Right cardiac atrium (tissue), 5 donors: ENCODE measurements around the gene KRTAP9-9. TPM values are rescaled to one million over a fixed set of nuclear protein-coding genes. Genes with fewer than 3 reads are reported as not detected.
A peak's percentile ranks its signal among the peaks of the same experiment; 100 is the strongest.
"Not testable (repeated sequence)": the region's sequence is repeated elsewhere in the genome, so short reads cannot be mapped to it uniquely, and the experiment has no call there.

ENCODE experiments used
- ATAC-seq, 2 donors: fragments of 200-7000 bp; cut with Tn5 transposase; one replicate each; pipeline versions ENCODE4 v1.8.0 to v1.9.1; 2020; ENCODE audit warnings: moderate library complexity in 2 of 2, mild to moderate bottlenecking in 1 of 2
- DNase-seq, 3 donors: peaks; one replicate each; pipeline ENCODE4 v3.0.0-alpha.2; 2020
- H3K27ac ChIP-seq: one replicate; pipeline ENCODE4 v1.5.1; 2013; ENCODE audit warnings: mild to moderate bottlenecking, low read length, control low read depth, moderate library complexity
- H3K27me3 ChIP-seq: one replicate; pipeline ENCODE4 v1.6.1; 2013; ENCODE audit not compliant: control insufficient read depth, insufficient read depth
- H3K4me1 ChIP-seq: one replicate; pipeline ENCODE4 v1.6.1; 2013; ENCODE audit warnings: low read length; ENCODE audit not compliant: control insufficient read depth, insufficient read depth
- H3K4me3 ChIP-seq: one replicate; pipeline ENCODE4 v1.5.1; 2013; ENCODE audit warnings: low read length, control low read depth
- H3K9me3 ChIP-seq: one replicate; pipeline ENCODE4 v1.6.1; 2013; ENCODE audit warnings: low read length; ENCODE audit not compliant: control insufficient read depth
- WGBS: extraction: QIAGEN DNeasy Blood & Tissue Kit; methylation state at CpG from one replicate; pipeline ENCODE4 v1.1.7; 2013; 5-methylcytosine and 5-hydroxymethylcytosine counted together
- intact Hi-C, 4 donors: fragments of 100-400 bp; cut with DNase I; formaldehyde crosslinking; loops; one replicate each; pipeline versions ENCODE4 v1.11.0 to v1.14.0; 2022 to 2023
- long read RNA-seq, 4 donors: library from polyadenylated mRNA; unstranded; transcript quantifications; one replicate each; pipeline ENCODE4 v2.0.0, GENCODE V29; 2020 to 2021
- polyA plus RNA-seq: library from polyadenylated mRNA; stranded (reverse); fragments of 200-250 nt; gene quantifications from one replicate; pipeline ENCODE4 v1.2.3, GENCODE V29; 2013
- total RNA-seq, 4 donors: library from RNA; stranded (reverse); fragmentation: NEBNext Ultra II Directional; extraction: Animal tissue kit (Norgen Biotek cat#: 25700); gene quantifications; one replicate each; pipeline ENCODE4 v1.2.1, GENCODE V29; 2021
- donor health status: healthy with polysubstance abuse.
- donor health status: DM: no; HTN: yes; CAD: no.
- donor health status: DM: no; HTN: no; CAD: no.
- donor health status: DM: no; HTN: yes; CAD: no; lungs with severe emphysema.
- donor health status: DM: yes; HTN: yes; CAD: no.

The KRTAP9-9 gene
- total RNA-seq (not detected), polyA plus RNA-seq (not detected)
- long read RNA-seq, donor 1 = 0 reads
- long read RNA-seq, donor 2 = 0 reads
- long read RNA-seq, donor 3 = 0 reads
- long read RNA-seq, donor 4 = 0 reads

DNA sequence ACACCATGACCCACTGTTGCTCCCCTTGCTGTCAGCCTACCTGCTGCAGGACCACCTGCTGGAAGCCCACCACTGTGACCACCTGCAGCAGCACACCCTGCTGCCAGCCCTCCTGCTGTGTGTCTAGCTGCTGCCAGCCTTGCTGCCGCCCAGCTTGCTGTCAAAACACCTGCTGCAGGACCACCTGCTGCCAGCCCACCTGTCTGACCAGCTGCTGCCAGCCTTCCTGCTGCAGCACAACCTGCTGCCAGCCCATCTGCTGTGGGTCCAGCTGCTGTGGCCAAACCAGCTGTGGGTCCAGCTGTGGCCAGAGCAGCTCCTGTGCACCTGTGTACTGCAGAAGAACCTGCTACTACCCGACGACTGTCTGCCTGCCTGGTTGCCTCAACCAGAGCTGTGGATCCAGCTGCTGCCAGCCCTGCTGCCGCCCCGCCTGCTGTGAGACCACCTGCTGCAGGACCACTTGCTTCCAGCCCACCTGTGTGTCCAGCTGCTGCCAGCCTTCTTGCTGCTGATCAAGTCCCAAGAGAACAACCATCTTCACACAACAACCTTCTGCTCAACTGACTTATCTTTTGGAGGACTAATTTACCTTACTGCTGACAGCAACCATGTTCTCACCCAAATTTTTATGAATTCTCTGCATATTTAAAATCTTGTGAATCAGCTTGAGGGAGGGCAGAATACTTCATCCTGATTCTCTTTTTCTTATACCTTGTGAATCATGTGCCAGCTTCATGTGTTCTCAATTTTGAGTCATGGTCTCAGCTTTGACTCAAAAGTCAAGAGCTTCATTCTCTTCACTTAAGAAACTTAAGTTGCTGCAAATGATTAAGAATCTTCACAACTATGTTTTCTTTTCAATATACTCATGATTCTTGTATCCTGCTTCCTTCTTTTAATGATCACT is at the start of gene KRTAP9-9:
KRTAP9-9 (plus strand) TSS at position 4 of the 910 bp plus-strand sequence.
- intact Hi-C loops, H3K27ac ChIP-seq, DNase-seq, H3K27me3 ChIP-seq, H3K9me3 ChIP-seq, ATAC-seq, H3K4me1 ChIP-seq, H3K4me3 ChIP-seq: not testable (repeated sequence)
- 64% methylated on average over 5 of the region's 5 CpGs for WGBS

DNA sequence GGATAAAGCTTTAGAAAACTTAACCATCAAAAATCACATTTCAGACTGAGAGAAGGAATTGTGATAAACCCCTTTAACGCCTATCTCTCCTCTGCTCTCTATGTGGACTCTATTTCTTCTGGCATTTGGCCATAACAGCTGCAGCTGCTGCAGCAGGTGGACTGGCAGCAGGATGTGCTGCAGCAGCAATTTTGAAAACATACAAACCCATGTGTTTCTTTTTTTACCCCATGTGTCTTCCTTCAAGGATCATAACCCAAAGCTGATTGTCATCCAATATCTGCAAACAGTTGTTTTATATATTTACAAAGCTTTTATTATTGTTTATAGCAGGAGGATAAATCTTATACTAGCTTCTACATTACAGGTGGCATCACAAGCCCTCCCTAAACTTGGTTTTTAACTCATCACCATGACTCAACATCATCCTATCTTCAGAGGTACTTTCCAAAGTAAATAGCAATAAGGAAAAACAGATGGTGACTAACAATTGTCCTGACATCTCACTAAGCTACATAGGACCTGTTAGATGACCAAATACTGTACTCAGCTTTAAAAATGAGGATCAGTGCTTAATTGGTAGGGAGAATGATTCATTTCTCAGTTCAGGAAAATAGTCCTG is 43.2 kb upstream of the KRTAP9-9 start:
- H3K27ac ChIP-seq = no peak overlapping the region
- DNase-seq (no peak), ATAC-seq (no peak)
- H3K4me3 ChIP-seq = no peak overlapping the region
- 40% methylated on average over 1 of the region's 1 CpG for whole genome bisulfite sequencing
- intact Hi-C loops = no loop called here
- no peaks in the 10 kb centered on the region for H3K4me1 ChIP-seq
- H3K27me3 ChIP-seq = peaks cover 2% of the 10 kb centered on the region
- no peaks in the 10 kb centered on the region for H3K9me3 ChIP-seq

DNA sequence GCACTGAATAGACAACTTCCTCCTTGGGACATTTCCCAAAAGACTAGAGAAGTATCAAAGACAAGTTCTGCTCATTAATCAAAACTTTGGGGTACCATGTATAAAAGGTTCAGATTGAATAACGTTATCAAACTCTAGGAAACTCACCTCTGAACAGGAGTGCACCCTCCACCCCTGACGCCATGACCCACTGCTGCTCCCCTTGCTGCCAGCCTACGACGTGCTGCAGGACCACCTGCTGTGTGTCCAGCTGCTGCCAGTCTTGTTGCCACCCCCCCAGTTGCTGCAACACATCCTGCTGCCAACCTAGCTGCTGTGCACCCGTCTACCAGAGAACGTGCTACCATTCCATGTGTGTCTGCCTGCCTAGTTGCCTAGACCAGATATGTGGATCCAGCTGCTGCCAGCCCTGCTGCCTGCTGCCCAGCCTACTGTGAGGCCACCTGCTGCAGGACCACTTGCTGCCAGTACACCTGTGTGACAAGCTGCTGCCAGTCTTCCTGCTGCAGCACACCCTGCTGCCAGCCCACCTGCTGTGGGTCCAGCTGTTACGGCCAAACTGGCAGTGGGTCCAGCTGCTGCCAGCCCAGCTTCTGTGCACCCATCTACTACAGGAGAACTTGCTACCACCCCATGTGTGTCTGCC is 42.5 kb upstream of the KRTAP9-9 start:
- intact Hi-C loops = no loop called here
- WGBS = 71% methylated on average over 7 of the region's 7 CpGs
- no peaks in the 10 kb centered on the region for H3K4me1 ChIP-seq
- H3K27me3 ChIP-seq = peaks cover 2% of the 10 kb centered on the region
- ATAC-seq = no peak
- H3K27ac ChIP-seq = no peak overlapping the region
- H3K4me3 ChIP-seq = no peak overlapping the region
- peak in 1 of 3 donors; percentile 42 for DNase-seq
- no peaks in the 10 kb centered on the region for H3K9me3 ChIP-seq

DNA sequence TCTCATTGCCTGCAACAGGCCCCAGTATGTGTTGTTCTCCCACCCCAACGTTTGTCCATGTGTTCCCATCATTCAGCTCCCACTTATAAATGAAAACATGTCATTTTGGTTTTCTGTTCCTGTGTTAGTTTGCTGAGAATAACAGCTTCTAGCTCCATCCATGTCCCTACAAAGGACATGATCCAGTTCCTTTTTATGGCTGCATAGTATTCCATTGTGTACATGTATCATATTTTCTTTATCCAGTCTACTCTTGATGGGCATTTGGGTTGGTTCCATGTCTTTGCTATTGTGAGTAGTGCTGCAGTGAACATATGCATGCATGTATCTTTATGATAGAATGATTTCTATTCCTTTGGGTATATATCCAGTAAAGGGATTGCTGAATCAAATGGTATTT is 39.5 kb upstream of the KRTAP9-9 start:
- no peaks in the 10 kb centered on the region for H3K4me1 ChIP-seq
- intact Hi-C loops = no loop called here
- no peak overlapping the region for H3K27ac ChIP-seq
- WGBS = 66% methylated on average over 1 of the region's 1 CpG
- DNase-seq (no peak), ATAC-seq (no peak)
- no peaks in the 10 kb centered on the region for H3K27me3 ChIP-seq
- no peak overlapping the region for H3K4me3 ChIP-seq
- H3K9me3 ChIP-seq = no peaks in the 10 kb centered on the region

DNA sequence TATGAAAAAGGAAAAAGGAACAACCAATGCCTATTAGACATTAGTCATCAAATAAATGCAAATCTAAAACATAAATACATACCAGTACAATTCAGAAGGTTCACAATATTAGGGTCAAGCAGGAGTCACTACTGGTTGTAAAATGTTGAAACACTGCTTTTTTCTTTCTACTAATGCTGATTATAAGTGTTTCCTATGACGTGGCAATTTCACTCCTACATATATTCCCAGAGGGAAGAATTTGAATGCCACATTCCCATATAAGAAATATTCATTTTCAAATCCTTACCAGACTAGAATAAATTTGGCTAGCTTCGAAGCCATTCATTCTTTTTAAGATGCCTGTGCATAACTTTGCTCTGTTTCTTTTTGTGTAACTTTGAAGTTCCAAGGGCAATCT is 31.4 kb upstream of the KRTAP9-9 start:
- 63% methylated on average over 2 of the region's 2 CpGs for WGBS
- Histone ChIP-seq H3K4me1 (no peaks in the 10 kb centered on the region), H3K27me3 (no peaks in the 10 kb centered on the region), H3K4me3 (no peak overlapping the region), H3K27ac (no peak overlapping the region), H3K9me3 (no peaks in the 10 kb centered on the region)
- intact Hi-C loops = no loop called here
- ATAC-seq (no peak), DNase-seq (no peak)

DNA sequence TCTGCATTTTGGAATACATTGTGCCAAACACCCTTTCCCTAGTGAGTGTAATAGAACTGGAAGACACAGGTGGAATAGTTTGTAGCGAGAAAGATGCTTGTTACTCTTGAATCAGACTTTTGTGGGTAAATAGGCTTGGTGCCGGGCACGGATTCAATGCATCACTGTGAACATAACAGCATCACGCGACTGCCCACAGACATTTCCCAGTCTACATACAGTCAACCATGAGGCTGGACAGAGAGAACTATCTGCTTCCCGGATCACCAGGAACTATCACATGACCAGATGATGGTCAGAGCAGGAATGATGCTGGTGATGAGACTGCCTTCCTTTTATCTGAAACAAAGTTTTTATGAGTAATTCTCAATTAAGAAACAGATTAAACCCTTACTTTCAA is 29.1 kb upstream of the KRTAP9-9 start:
- intact Hi-C loops = no loop called here

DNA sequence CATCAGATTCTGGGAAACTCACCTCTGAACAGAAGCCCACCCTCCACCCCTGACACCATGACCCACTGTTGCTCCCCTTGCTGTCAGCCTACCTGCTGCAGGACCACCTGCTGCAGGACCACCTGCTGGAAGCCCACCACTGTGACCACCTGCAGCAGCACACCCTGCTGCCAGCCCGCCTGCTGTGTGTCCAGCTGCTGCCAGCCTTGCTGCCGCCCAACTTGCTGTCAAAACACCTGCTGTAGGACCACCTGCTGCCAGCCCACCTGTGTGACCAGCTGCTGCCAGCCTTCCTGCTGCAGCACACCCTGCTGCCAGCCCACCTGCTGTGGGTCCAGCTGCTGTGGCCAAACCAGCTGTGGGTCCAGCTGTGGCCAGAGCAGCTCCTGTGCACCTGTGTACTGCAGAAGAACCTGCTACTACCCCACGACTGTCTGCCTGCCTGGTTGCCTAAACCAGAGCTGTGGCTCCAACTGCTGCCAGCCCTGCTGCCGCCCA is 28.5 kb upstream of the KRTAP9-9 start, which contains the start of gene KRTAP9-2:
KRTAP9-2 (plus strand) TSS at position 51 of the 498 bp plus-strand sequence; CDS start at position 58, 7 bp downstream.
- H3K9me3 ChIP-seq, H3K27ac ChIP-seq, H3K4me1 ChIP-seq, H3K4me3 ChIP-seq, intact Hi-C loops, DNase-seq, ATAC-seq, H3K27me3 ChIP-seq: not testable (repeated sequence)
- WGBS = 49% methylated on average over 3 of the region's 4 CpGs

More for the DNA sequence above, 29.1 kb upstream of the KRTAP9-9 start:
- Histone ChIP-seq H3K27ac (no peak overlapping the region), H3K9me3 (no peaks in the 10 kb centered on the region), H3K4me1 (no peaks in the 10 kb centered on the region), H3K27me3 (no peaks in the 10 kb centered on the region), H3K4me3 (no peak overlapping the region)
- WGBS = 91% methylated on average over 6 of the region's 6 CpGs
- ATAC-seq (no peak), DNase-seq (no peak)

DNA sequence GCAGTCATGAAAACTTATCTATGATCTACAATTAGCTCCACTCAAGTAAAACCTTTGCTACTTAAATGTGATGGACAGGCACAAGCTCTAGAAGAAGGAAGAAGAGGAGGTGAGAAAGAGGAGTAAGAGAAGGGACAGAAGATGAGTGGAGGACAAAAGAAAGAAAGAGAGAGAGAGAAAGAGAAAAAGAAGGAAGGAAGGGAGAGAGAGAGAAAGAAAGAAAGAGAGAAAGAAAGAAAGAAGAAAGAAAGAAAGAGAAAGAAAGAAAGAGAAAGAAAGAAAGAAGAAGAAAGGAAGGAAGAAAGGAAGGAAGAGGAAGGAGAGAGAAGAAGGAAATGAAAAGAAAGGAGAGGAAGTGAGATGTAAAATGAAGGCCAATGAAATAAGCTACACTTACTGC is 25.1 kb upstream of the KRTAP9-9 start:
- intact Hi-C loops = no loop called here
- Histone ChIP-seq H3K27me3 (no peaks in the 10 kb centered on the region), H3K4me3 (no peak overlapping the region), H3K9me3 (no peaks in the 10 kb centered on the region), H3K27ac (no peak overlapping the region), H3K4me1 (no peaks in the 10 kb centered on the region)
- ATAC-seq = no peak
- no peak for DNase-seq

DNA sequence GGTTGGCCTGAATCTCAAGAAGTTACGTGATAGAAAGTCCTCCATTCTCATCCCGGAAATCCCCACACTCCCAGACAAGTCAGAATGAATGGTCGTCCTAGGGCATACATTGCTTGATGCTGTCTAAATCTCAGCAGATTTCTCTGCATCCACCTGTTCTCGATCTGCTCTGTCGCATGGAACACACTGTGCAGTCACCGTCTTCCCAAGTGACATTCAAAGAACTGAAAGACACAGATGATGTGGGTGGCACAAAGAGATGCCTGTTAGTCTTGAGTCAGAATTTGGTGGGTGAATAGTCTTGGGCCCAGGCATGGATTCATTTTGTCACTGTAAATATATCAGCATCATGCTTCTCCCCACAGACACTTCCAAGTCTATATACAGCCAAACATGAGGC is 23.5 kb upstream of the KRTAP9-9 start:
- intact Hi-C loops = no loop called here
- Histone ChIP-seq H3K4me1 (no peaks in the 10 kb centered on the region), H3K9me3 (no peaks in the 10 kb centered on the region), H3K27me3 (no peaks in the 10 kb centered on the region), H3K4me3 (no peak overlapping the region), H3K27ac (no peak overlapping the region)
- 85% methylated on average over 6 of the region's 6 CpGs for WGBS
- ATAC-seq (no peak), DNase-seq (no peak)

GRCh38 chr17:41232399-41233105 is 22.6 kb upstream of the KRTAP9-9 start, which contains the start of gene KRTAP9-3:
KRTAP9-3 (plus strand) TSS chr17:41232449; CDS start chr17:41232502, 53 bp downstream.
- ATAC-seq, H3K27ac ChIP-seq, H3K4me3 ChIP-seq, intact Hi-C loops, H3K4me1 ChIP-seq, H3K9me3 ChIP-seq, H3K27me3 ChIP-seq, DNase-seq: not testable (repeated sequence)
- WGBS = 68% methylated on average over 1 of the region's 1 CpG
